H1 (cell line): ENCODE data around the gene PPP1R27. TPM values are rescaled to one million over a fixed set of nuclear protein-coding genes. Genes with fewer than 3 reads are reported as not detected.

ENCODE experiments used
- ATF3 ChIP-seq: IDR thresholded peaks from 2 replicates; pipeline ENCODE4 v1.6.1; 2011; ENCODE audit warnings: low read depth, mild to moderate bottlenecking, low read length; ENCODE audit not compliant: insufficient read depth
- CTCF ChIP-seq, 3 experiments: IDR thresholded peaks; 1 replicate in 2 of 3; 2 replicates in 1 of 3; pipeline versions ENCODE4 v1.5.1 to v1.6.1; 2011; ENCODE audit warnings: low read length in 3 of 3, mild to moderate bottlenecking in 3 of 3, inconsistent platforms in 2 of 3, low read depth in 1 of 3, moderate library complexity in 1 of 3; ENCODE audit not compliant: insufficient read depth in 1 of 3; ENCODE audit errors: control extremely low read depth in 1 of 3
- KDM1A ChIP-seq: fragments of 200-600, 300-600 bp; sonication (generic); IDR thresholded peaks from 2 replicates; pipeline ENCODE4 v1.7.1; 2016; ENCODE audit warnings: mild to moderate bottlenecking, low read length, borderline replicate concordance
- MAFK ChIP-seq: IDR thresholded peaks from 2 replicates; pipeline ENCODE4 v1.6.1; 2012; ENCODE audit warnings: low read depth, mild to moderate bottlenecking, improper control_type of control experiment, low read length
- MAX ChIP-seq: IDR thresholded peaks from 2 replicates; pipeline ENCODE4 v1.6.1; 2012; ENCODE audit warnings: inconsistent platforms
- POU5F1 ChIP-seq: IDR thresholded peaks from 2 replicates; pipeline ENCODE4 v1.6.1; 2011; ENCODE audit warnings: low read depth, mild to moderate bottlenecking, low read length, moderate library complexity
- SP4 ChIP-seq: IDR thresholded peaks from 2 replicates; pipeline ENCODE4 v1.6.1; 2012; ENCODE audit warnings: low read length, inconsistent platforms
- polyA plus RNA-seq, 7 experiments: library from polyadenylated mRNA; depleted of rRNA in 3 of 7; stranded (reverse) in 5 of 7; unstranded in 2 of 7; fragments of >200 nt in 5 of 7; fragments of 200-250 nt in 2 of 7; gene quantifications; 1 replicate in 5 of 7; 2 replicates in 1 of 7; 4 replicates in 1 of 7; pipeline versions ENCODE4 v1.2.1 to v1.2.3, GENCODE V29; 2011 to 2013; ENCODE audit warnings: missing spikeins in 2 of 7, mixed read lengths in 2 of 7
- total RNA-seq: library from RNA; stranded (reverse); fragmentation: NEBNext Ultra II Directional; extraction: Animal tissue kit (Norgen Biotek cat#: 25700); gene quantifications from 2 replicates; pipeline ENCODE4 v1.2.1, GENCODE V29; 2021

The PPP1R27 gene
- total and polyA plus RNA-seq, 2 of the 8 experiments (the other 6 are each of a cell fraction or from before 2014, with no cell fraction given) = 0.27 TPM; not detected in 1

- no peak for TF ChIP-seq POU5F1
- no peak for TF ChIP-seq MAFK
- no peak for TF ChIP-seq CTCF (IDR thresholded peaks at IDR 0.05; ENCODE audit: control extremely low read depth in 1 of 3, insufficient read depth in 1 of 3, low read depth in 1 of 3, low read length in 3 of 3)
- no peak for TF ChIP-seq ATF3
- no peak for TF ChIP-seq SP4
- TF ChIP-seq KDM1A = no peak
- no peak for TF ChIP-seq MAX
- TF ChIP-seq, all 59 proteins: peak for 2
These were observed 36.1 kb upstream of the PPP1R27 start, which contains the start of gene ARHGDIA (continued) for GRCh38 chr17:81870981-81871386.
